GM12878 (cell line): ENCODE results near the gene CTAG1B.

ENCODE experiments used
- FOXM1 ChIP-seq: IDR thresholded peaks from 2 replicates; pipeline ENCODE4 v1.6.1; 2012; ENCODE audit warnings: low read depth, mild to moderate bottlenecking, inconsistent platforms, low read length, moderate library complexity
- JUNB ChIP-seq: IDR thresholded peaks from 2 replicates; pipeline ENCODE4 v1.6.1; 2016; ENCODE audit warnings: antibody characterized with exemption, mild to moderate bottlenecking
- POLR2AphosphoS5 ChIP-seq: IDR thresholded peaks from 2 replicates; pipeline ENCODE4 v1.6.1; 2011; ENCODE audit warnings: mild to moderate bottlenecking, low read length, inconsistent platforms
- RB1 ChIP-seq: fragments of 450-650 bp; formaldehyde crosslinking; IDR thresholded peaks from 2 replicates; pipeline ENCODE4 v1.6.1; 2017; ENCODE audit warnings: mild to moderate bottlenecking, borderline replicate concordance
- TCF12 ChIP-seq: IDR thresholded peaks from 2 replicates; pipeline ENCODE4 v1.6.1; 2011; ENCODE audit warnings: low read depth, mild to moderate bottlenecking, low read length
- ZNF24 ChIP-seq: fragments of 450-650 bp; IDR thresholded peaks from 2 replicates; pipeline ENCODE4 v1.6.1; 2017; ENCODE audit warnings: antibody characterized with exemption, mild to moderate bottlenecking
- TF ChIP-seq, protein P1 (sequence below), 3 experiments: IDR thresholded peaks in 2 of 3; conservative IDR thresholded peaks in 1 of 3; 2 replicates each; pipeline ENCODE4 v1.5.1; 2011; ENCODE audit warnings: low read depth in 3 of 3, low read length in 3 of 3, mild to moderate bottlenecking in 3 of 3, control low read depth in 2 of 3, moderate library complexity in 2 of 3, inconsistent platforms in 1 of 3, mixed read lengths in 1 of 3; ENCODE audit not compliant: control insufficient read depth in 2 of 3, insufficient read depth in 1 of 3; ENCODE audit errors: extremely low read depth in 1 of 3

GRCh38 chrX:154649503-154650220 is 30.6 kb upstream of the CTAG1B start:
- no peak for TF ChIP-seq RB1
- TF ChIP-seq JUNB = no peak
- TF ChIP-seq TCF12 = no peak
- TF ChIP-seq FOXM1 = no peak
- TF ChIP-seq, protein P1, sequence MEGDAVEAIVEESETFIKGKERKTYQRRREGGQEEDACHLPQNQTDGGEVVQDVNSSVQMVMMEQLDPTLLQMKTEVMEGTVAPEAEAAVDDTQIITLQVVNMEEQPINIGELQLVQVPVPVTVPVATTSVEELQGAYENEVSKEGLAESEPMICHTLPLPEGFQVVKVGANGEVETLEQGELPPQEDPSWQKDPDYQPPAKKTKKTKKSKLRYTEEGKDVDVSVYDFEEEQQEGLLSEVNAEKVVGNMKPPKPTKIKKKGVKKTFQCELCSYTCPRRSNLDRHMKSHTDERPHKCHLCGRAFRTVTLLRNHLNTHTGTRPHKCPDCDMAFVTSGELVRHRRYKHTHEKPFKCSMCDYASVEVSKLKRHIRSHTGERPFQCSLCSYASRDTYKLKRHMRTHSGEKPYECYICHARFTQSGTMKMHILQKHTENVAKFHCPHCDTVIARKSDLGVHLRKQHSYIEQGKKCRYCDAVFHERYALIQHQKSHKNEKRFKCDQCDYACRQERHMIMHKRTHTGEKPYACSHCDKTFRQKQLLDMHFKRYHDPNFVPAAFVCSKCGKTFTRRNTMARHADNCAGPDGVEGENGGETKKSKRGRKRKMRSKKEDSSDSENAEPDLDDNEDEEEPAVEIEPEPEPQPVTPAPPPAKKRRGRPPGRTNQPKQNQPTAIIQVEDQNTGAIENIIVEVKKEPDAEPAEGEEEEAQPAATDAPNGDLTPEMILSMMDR (IDR thresholded peaks at IDR 0.05 in 2 of 3, conservative IDR thresholded peaks at IDR 0.05 in 1 of 3; ENCODE audit: control insufficient read depth in 2 of 3, extremely low read depth in 1 of 3, insufficient read depth in 1 of 3, low read depth in 3 of 3, low read length in 3 of 3) = no peak
- TF ChIP-seq ZNF24 = no peak
- TF ChIP-seq POLR2AphosphoS5 = no peak
